GM13976 (cell line): Measurements from ENCODE around the gene SNAP47.

Source experiments
- DNase-seq: peaks from one replicate; pipeline ENCODE4 v3.0.0; 2012; ENCODE audit warnings: low spot score
- in situ Hi-C: fragments of 300-500 bp; cut with MboI; formaldehyde crosslinking; loops from one replicate; pipeline ENCODE4 v1.12.0; 2022; ENCODE audit warnings: low sequenced_read_pairs, mixed read lengths, inconsistent platforms; ENCODE audit not compliant: unreplicated experiment
- TF ChIP-seq, protein P1 (sequence below): IDR thresholded peaks from 2 replicates; pipeline ENCODE4 v1.5.1; 2012; ENCODE audit warnings: borderline replicate concordance, mild to moderate bottlenecking; ENCODE audit not compliant: insufficient read depth; ENCODE audit errors: extremely low read depth, missing control alignments, control extremely low read depth

Gene SNAP47

DNA sequence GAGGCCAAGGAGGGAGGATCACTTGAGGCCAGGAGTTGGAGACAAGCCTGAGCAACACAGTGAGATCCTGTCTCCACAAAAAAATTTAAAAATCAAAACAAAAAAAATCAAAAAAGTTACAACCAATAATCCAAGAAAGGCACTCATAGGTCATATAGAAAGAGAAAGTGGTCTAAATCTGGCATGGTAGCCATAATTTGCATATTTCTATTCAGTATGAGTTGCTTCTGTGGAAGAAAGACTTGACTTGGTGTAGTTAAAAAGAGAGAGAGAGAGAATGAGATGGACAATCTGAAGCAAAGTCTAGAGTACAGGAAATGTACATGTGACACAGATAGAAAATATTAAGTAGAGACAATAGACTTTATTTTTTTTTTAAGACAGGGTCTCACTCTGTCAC lies 22.6 kb upstream of the SNAP47 start:
- TF ChIP-seq, protein P1, sequence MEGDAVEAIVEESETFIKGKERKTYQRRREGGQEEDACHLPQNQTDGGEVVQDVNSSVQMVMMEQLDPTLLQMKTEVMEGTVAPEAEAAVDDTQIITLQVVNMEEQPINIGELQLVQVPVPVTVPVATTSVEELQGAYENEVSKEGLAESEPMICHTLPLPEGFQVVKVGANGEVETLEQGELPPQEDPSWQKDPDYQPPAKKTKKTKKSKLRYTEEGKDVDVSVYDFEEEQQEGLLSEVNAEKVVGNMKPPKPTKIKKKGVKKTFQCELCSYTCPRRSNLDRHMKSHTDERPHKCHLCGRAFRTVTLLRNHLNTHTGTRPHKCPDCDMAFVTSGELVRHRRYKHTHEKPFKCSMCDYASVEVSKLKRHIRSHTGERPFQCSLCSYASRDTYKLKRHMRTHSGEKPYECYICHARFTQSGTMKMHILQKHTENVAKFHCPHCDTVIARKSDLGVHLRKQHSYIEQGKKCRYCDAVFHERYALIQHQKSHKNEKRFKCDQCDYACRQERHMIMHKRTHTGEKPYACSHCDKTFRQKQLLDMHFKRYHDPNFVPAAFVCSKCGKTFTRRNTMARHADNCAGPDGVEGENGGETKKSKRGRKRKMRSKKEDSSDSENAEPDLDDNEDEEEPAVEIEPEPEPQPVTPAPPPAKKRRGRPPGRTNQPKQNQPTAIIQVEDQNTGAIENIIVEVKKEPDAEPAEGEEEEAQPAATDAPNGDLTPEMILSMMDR, result no peak
- in situ Hi-C loops, result no loop called here
- DNase-seq, result peak; percentile 59

DNA sequence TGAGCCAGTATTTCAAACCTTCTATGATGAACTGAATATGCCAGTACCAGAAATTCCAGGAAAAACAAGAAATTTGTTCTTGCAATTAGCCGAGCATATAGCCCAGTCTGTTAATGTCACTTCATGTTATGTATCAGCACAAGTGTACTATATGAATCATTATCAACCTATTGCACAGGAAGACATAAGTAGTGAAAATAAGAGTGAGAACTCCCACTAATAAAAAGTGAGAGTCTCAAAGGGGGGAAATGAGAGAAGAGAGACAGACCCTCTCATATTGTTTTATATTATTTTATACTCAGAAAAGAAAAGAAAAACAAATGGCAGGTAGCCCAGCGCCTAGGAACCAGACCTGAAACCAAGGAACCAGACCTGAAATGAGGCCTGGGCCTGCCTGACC lies 16.3 kb upstream of the SNAP47 start:
- in situ Hi-C loops, result no loop called here
- TF ChIP-seq, protein P1, result no peak
- DNase-seq, result no peak

DNA sequence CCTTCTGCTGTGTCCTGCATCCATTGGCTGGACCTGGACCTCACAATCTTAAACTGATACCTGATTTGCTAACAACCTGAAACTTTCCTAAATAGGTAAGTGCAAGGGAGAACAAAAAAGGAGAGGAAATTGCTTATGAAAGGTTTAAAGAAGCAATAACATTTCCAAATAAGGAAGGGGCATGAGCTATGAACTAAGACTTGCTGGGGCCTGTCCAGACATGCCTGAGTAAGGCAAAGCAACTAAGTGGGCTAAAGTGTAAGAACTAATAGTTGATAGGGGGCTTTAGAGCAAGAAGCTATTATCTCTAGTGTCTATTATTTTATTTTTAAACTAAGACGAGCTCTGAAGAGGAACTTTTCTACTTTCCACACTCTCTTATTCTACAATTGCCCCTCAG lies 11.8 kb upstream of the SNAP47 start:
- TF ChIP-seq, protein P1, result no peak
- in situ Hi-C loops, result no loop called here
- DNase-seq, result no peak

DNA sequence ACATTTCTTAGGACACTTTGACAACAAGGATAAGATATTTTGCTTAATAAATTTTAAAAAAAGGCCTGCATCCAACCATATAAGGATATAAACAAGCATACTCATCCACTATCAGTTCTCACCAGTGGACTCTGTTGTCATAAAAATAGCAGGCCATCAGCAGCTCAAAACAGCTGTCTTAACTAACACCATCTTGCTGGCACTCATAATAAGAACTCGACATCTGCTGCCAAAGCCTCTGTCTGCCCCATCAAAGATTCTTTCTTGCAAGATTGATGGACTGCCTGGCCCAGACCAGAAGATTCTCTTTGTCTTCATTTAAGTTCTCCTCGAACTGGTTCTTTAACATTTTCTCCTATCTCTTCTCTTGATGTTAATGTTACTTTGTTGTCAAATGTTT lies 10.2 kb upstream of the SNAP47 start:
- DNase-seq, result no peak
- in situ Hi-C loops, result no loop called here
- TF ChIP-seq, protein P1, result no peak

DNA sequence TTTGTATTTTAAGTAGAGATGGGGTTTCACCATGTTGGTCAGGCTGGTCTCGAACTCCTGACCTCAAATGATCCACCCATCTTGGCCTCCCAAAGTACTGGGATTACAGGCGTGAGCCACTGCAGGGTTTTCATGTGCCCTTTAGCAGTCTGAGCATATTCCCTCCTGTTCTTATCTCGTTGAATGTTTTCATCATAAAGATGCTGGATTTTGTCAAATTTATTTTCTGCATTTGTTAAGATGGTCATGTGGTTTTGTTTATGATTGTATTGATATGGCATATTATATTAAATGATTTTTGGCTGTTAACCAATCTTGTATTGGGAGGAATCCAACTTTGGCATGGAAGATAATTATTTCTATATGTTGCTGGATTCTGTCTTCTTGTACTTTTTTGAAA lies 8.9 kb upstream of the SNAP47 start:
- DNase-seq, result no peak
- in situ Hi-C loops, result no loop called here
- TF ChIP-seq, protein P1, result no peak

DNA sequence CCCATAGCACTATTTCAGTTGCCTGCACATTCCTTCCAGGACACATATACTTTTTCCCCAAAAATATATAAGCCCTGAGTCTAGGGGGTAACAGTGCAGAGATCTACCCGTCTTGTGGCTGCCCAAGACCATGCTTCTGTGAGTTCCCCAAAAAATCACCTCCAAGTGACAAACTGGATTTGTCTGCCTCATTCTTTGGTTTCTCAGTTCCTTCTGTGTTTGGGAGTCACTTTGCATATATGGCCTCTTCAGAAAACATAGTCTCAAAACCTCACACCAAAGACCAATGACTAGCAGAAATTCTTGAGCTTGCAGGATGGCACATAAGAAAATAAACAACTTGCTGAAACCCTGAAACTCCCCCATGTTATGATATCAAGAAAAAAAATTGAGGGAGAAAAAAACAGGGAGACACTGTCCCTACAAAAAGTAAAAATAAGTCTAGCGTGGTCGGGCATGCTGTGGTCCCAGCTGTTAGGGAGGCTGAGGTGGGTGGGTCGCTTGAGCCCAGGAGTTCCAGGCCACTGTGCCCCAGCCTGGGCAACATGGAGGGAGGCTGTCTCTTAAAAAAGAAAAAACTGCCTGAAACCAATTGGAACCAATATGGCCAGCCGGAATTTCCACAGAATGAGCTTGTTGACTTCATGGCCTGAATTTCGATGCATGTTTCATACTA lies 8.2 kb upstream of the SNAP47 start:
- in situ Hi-C loops, result no loop called here
- no peak for DNase-seq
- TF ChIP-seq, protein P1, result no peak
